ENCODE results near the gene TEX38.
"Not testable (repeated sequence)": the region's sequence is repeated elsewhere in the genome, so short reads cannot be mapped to it uniquely, and the experiment has no call there.

Gene TEX38

GRCh38 chr1:46671554-46671953 lies at the start of gene TEX38:
TEX38 (plus strand) TSS chr1:46671854; CDS start chr1:46671935, 81 bp downstream.
- no peak for DNase-seq

DNA sequence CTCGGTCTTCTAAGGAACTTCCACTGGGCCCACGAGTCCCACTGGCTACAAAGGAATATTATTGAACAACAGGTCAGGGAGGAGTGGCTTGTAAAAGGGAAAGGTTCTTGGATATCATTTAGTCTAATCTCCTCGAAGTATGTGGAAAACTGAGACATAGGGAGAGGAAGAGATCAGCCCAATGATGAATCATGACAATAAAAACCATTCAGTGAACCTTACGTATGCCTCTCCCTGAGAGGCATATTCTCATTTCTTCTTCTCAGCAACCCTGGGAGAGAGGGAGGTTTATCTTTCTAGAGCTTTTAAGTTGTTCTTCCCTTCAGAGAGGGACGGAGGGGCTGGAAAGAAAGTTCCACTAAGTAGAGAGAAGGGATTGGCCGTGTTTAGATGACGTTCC lies 49.7 kb upstream of the TEX38 start:
- no peak for DNase-seq

DNA sequence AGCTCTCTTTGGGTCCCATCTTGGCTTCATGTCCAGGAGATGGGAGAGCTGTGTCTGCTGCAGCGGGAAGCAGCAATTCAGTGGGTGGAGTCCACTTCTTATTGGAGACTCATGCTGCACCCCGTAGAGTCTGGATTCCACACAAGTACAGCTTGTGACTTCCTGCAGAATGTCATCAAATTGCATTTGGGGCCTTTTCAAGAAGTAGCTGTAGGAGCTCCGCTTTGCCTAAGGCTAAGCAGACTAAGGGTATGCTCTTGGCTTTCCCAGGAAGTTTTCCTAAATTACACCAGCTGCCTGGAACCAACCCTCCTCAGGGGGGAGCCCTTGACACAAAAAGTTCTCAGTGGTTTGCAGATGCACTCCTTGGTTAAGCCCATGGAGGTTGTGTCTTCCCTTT lies 49.3 kb upstream of the TEX38 start:
- no peak for DNase-seq

DNA sequence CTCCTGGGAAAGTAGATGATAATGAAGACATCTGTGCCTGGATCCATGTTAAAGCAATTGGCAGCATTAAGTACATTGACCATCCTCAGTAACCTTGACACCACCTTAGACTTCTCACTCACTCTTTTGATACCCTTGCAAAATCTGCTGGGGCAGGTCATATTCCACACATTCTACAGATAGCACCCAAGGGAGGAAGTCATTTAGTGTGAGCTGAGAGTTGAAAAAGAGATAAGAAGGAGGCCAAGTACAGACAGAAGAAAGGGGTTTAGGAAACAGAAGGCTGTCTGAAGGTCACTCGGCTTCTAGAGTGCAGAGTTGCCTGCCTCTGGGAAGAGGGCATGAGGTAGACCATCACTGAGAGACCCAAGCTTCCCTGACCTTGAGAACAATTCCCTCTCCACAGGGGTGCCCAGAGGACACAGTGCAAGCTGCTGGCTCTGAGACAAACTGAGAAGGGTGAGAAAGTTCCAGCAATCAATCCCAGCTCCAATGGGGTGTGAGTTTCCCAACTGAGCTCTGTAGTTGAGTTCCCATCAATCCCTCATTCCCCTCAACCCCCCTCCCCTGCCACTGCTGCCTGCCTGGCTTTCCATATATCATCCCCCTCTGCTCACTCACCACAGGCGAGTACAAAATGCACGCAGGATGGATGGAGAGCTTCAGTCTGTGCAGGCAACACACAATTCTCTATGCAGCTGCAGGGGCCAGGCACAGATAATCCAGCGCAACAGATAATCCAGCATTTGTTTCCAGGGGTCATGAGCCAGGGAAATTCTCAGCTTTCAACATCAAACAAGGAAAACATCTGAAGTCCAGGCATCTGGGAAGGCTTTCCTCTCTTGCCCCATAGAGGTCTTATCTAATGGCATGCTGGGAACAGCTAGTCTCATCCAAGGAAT lies 47.7 kb upstream of the TEX38 start:
- no peak for DNase-seq

DNA sequence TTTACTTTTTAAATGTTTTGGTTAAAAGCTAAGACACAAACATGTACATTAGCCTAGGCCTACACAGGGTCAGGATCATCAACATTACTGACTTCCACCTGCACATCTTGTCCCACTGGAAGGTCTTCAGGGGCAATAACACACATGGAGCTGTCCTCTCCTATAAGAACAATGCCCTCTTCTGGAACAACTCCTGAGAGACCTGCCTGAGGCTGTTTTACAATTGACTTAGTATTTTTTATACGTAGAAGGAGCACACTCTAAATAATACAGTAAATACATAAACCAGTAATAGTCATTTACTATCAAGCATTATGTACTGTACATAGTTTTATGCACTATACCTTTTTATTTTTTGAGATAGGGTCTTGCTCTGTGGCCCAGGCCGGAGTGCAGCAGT lies 40.9 kb upstream of the TEX38 start:
- DNase-seq = no peak

DNA sequence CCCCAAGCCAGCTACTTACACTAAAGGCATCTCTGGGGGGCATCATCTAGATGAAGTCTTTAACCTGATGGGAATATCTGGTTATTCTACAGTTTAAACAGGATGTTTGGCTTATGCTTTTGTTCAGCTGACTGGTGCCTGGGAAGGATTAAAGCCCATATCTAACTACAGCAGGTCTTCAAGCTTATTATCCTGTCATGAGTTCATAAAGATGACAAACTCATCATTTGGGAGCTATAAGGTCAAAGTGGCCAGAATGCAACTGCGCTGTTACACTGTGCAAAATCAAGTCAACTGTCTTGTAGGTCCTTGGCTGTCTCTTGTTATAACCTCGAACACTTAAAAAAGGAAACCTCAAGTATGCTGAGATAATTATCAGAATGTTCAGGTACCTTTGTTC lies 36.4 kb upstream of the TEX38 start:
- no peak for DNase-seq

GRCh38 chr1:46637444-46638083 lies 34.1 kb upstream of the TEX38 start:
- DNase-seq = no peak

- DNase-seq = no peak
Measured at GRCh38 chr1:46638921-46639320, 32.7 kb upstream of the TEX38 start.

DNA sequence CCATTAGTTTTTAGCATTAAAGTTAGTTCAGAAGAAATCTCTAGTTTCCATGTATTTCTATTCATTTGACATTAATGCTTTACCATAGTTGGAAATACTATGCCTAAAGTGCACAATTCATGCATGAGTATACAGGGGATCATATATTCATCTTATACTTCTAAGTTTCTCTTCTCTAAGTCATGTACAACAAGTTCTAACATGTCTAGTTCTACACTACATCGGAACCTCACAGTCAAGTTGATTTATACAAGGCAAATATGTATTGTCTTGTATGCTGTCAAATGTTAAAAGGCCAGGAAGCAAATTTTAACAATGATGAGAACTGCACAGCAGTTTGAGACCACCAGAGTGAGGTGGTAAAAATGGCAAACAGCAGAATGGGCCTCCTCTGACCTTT lies 32.1 kb upstream of the TEX38 start:
- DNase-seq = no peak

GRCh38 chr1:46642115-46642680 lies 29.5 kb upstream of the TEX38 start:
- DNase-seq = no peak

GRCh38 chr1:46643368-46643775 lies 28.3 kb upstream of the TEX38 start:
- DNase-seq = no peak

GRCh38 chr1:46645815-46646214 lies 25.8 kb upstream of the TEX38 start:
- no peak for DNase-seq

- no peak for DNase-seq
Measured at GRCh38 chr1:46646331-46646730, 25.3 kb upstream of the TEX38 start.

- no peak for DNase-seq
Measured at GRCh38 chr1:46646844-46647243, 24.8 kb upstream of the TEX38 start.

- DNase-seq = no peak
Measured at GRCh38 chr1:46647611-46648010, 24.0 kb upstream of the TEX38 start.

DNA sequence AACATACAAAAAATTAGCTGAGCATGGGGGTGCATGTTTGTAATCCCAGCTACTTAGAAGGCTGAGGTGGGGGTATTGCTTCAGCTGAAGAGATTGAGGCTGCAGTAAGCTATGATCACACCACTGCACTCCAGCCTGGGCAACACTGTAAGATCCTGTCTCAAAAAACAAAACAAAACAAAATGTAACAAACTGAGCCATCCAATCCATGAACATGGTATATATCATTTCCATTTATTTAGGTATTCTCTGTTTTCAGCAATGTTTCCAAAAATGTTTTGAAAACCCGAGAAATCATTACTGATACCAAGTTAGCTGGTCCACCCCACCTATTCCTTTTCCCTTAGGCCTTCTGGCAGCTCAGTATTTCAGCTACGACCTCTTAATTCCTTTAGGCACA lies 21.9 kb upstream of the TEX38 start:
- DNase-seq = no peak

- no peak for DNase-seq
Measured at GRCh38 chr1:46650491-46650890, 21.2 kb upstream of the TEX38 start.

GRCh38 chr1:46651152-46651551 lies 20.5 kb upstream of the TEX38 start:
- not testable (repeated sequence) for DNase-seq

GRCh38 chr1:46652321-46653100 lies 19.1 kb upstream of the TEX38 start:
- no peak for DNase-seq

- DNase-seq = no peak
Measured at GRCh38 chr1:46653405-46653958, 18.2 kb upstream of the TEX38 start.

DNA sequence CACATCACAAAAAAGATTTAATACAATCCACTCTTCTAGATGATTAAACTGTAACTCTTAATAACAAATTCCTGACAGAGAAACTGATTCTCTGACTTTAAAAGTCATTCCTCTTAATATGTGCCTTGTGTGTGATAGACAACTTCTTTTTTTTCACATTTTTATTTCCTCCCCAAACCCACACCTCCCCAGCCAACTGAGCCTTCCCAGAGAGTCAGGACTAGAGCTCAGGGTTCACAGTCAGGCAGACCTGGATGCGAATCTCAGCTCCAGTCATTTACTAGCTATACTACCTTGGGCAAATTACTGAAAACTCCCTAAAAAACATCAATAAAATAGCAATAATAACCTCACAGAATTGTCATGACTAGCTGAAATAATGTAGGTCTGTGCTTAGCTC lies 17.6 kb upstream of the TEX38 start:
- DNase-seq = no peak

DNA sequence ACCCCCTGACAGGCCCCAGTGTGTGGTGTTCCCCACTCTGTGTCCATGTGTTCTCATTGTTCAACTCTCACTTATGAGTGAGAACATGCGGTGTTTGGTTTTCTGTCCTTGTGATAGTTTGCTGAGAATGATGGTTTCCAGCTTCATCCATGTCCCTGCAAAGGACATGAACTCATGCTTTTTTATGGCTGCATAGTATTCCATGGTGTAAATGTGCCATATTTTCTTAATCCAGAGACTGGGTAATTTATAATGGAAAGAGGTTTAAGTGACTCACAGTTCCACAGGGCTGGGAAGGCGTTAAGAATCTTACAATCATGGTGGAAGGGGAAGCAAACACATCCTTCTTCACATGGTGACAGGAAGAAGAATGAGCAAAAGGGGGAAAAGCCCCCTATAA lies 17.0 kb upstream of the TEX38 start:
- not testable (repeated sequence) for DNase-seq

GRCh38 chr1:46655848-46656247 lies 15.8 kb upstream of the TEX38 start:
- no peak for DNase-seq
